ENCODE measurements around the gene CLDN20.

DNA sequence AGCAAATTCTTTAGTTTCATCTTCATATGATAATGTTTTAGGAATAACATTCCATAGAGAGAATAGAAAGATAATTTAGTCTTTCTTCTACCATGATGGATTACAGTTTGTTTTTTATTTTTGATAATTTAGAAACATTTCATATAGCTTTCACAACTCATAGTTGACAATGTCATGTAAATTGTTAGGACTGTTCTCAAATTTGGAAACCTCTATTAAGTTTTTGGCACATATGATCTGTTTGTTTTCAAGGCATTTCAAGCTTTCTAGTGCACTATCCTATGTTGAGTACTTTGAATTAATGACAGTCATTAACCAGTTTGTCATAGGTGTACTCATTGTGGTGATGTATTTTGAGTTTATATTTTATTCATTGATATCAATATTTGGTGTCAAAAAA, 61.2 kb downstream of the CLDN20 start:
- TF ChIP-seq, protein P1, sequence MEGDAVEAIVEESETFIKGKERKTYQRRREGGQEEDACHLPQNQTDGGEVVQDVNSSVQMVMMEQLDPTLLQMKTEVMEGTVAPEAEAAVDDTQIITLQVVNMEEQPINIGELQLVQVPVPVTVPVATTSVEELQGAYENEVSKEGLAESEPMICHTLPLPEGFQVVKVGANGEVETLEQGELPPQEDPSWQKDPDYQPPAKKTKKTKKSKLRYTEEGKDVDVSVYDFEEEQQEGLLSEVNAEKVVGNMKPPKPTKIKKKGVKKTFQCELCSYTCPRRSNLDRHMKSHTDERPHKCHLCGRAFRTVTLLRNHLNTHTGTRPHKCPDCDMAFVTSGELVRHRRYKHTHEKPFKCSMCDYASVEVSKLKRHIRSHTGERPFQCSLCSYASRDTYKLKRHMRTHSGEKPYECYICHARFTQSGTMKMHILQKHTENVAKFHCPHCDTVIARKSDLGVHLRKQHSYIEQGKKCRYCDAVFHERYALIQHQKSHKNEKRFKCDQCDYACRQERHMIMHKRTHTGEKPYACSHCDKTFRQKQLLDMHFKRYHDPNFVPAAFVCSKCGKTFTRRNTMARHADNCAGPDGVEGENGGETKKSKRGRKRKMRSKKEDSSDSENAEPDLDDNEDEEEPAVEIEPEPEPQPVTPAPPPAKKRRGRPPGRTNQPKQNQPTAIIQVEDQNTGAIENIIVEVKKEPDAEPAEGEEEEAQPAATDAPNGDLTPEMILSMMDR (IDR thresholded peaks at IDR 0.05), result no peak
- no peak for TF ChIP-seq POLR2A (IDR thresholded peaks at IDR 0.05)
